Thyroid gland (tissue), 4 donors: Measurements from ENCODE around the gene GRB7.

Experiments
- CTCF ChIP-seq, 6 experiments: fragments of 200-600 bp in 3 of 6; fragments of 450-650 bp in 3 of 6; sonication (generic) in 3 of 6; IDR thresholded peaks; one replicate each; pipeline ENCODE4 v1.5.1; 2016 to 2019; ENCODE audit warnings: antibody characterized with exemption in 6 of 6, mild to moderate bottlenecking in 2 of 6, inconsistent platforms in 1 of 6, moderate library complexity in 1 of 6
- POLR2A ChIP-seq, 2 donors: fragments of 450-650 bp; IDR thresholded peaks; one replicate each; pipeline ENCODE4 v1.6.1; 2017; ENCODE audit warnings: antibody characterized with exemption in 2 of 2, mild to moderate bottlenecking in 2 of 2, moderate library complexity in 1 of 2

- TF ChIP-seq POLR2A (IDR thresholded peaks at IDR 0.05): no peak
- TF ChIP-seq CTCF (IDR thresholded peaks at IDR 0.05): no peak
These were observed 32.3 kb downstream of the GRB7 start for GRCh38 chr17:39769974-39770587.
